Liver (tissue), 9 donors: Measurements from ENCODE around the gene CCDC191. TPM values are rescaled to one million over a fixed set of nuclear protein-coding genes. Genes with fewer than 3 reads are reported as not detected.

Experiments used
- DNase-seq: peaks from one replicate; pipeline ENCODE4 v3.0.0-alpha.2; 2017; ENCODE audit warnings: low spot score
- H3K27ac ChIP-seq, 2 donors: one replicate each; pipeline ENCODE4 v1.7.0; 2013; ENCODE audit warnings: inconsistent platforms in 2 of 2, low read length in 2 of 2, control low read depth in 1 of 2, low read depth in 1 of 2, mild to moderate bottlenecking in 1 of 2
- H3K27me3 ChIP-seq, 4 donors: one replicate each; pipeline versions ENCODE4 v1.6.1 to v1.7.0; 2013; ENCODE audit warnings: low read length in 3 of 4, inconsistent platforms in 1 of 4, mild to moderate bottlenecking in 1 of 4, moderate library complexity in 1 of 4; ENCODE audit not compliant: control insufficient read depth in 4 of 4, insufficient read depth in 4 of 4
- H3K36me3 ChIP-seq, 4 donors: one replicate each; pipeline versions ENCODE4 v1.6.1 to v1.7.0; 2013; ENCODE audit warnings: low read length in 3 of 4, mild to moderate bottlenecking in 3 of 4, low read depth in 1 of 4, moderate library complexity in 1 of 4; ENCODE audit not compliant: control insufficient read depth in 4 of 4, insufficient read depth in 3 of 4
- H3K4me1 ChIP-seq, 4 donors: one replicate each; pipeline versions ENCODE4 v1.6.1 to v1.7.0; 2013; ENCODE audit warnings: low read length in 3 of 4, mild to moderate bottlenecking in 3 of 4, moderate library complexity in 1 of 4; ENCODE audit not compliant: control insufficient read depth in 4 of 4, insufficient read depth in 4 of 4
- H3K4me3 ChIP-seq, 3 donors: one replicate each; pipeline versions ENCODE4 v1.6.1 to v1.7.0; 2013; ENCODE audit warnings: low read length in 3 of 3, control low read depth in 1 of 3, low read depth in 1 of 3, mild to moderate bottlenecking in 1 of 3
- H3K9ac ChIP-seq, 2 donors: one replicate each; pipeline ENCODE4 v1.7.0; 2013; ENCODE audit warnings: low read length in 2 of 2, mild to moderate bottlenecking in 2 of 2, moderate library complexity in 2 of 2, control low read depth in 1 of 2, low read depth in 1 of 2
- H3K9me3 ChIP-seq, 4 donors: one replicate each; pipeline versions ENCODE4 v1.6.1 to v1.7.0; 2013; ENCODE audit warnings: low read length in 3 of 4; ENCODE audit not compliant: control insufficient read depth in 4 of 4
- EGR1 ChIP-seq, 2 donors: IDR thresholded peaks; 2 replicates each; pipeline ENCODE4 v1.6.1; 2016 to 2018; ENCODE audit warnings: antibody characterized with exemption in 2 of 2, low read depth in 2 of 2
- FOXA1 ChIP-seq: IDR thresholded peaks from 2 replicates; pipeline ENCODE4 v1.6.1; 2016; ENCODE audit warnings: antibody characterized with exemption
- FOXA2 ChIP-seq: IDR thresholded peaks from 2 replicates; pipeline ENCODE4 v1.6.1; 2016; ENCODE audit warnings: antibody characterized with exemption
- GABPA ChIP-seq, 2 donors: IDR thresholded peaks in 1 of 2; conservative IDR thresholded peaks in 1 of 2; 2 replicates each; pipeline ENCODE4 v1.6.1; 2016; ENCODE audit warnings: antibody characterized with exemption in 2 of 2, mild to moderate bottlenecking in 1 of 2, moderate library complexity in 1 of 2
- HNF4A ChIP-seq, 2 donors: conservative IDR thresholded peaks; 2 replicates each; pipeline ENCODE4 v1.6.1; 2016; ENCODE audit warnings: antibody characterized with exemption in 2 of 2, mild to moderate bottlenecking in 2 of 2
- JUND ChIP-seq, 2 donors: IDR thresholded peaks; 2 replicates each; pipeline ENCODE4 v1.6.1; 2016; ENCODE audit warnings: antibody characterized with exemption in 2 of 2
- RAD21 ChIP-seq, 2 donors: IDR thresholded peaks; 2 replicates each; pipeline ENCODE4 v1.6.1; 2016; ENCODE audit warnings: antibody characterized with exemption in 2 of 2, mild to moderate bottlenecking in 2 of 2
- RXRA ChIP-seq, 2 donors: IDR thresholded peaks; 2 replicates each; pipeline ENCODE4 v1.6.1; 2017 to 2018; ENCODE audit warnings: antibody characterized with exemption in 2 of 2, mild to moderate bottlenecking in 1 of 2
- YY1 ChIP-seq: IDR thresholded peaks from 2 replicates; pipeline ENCODE4 v1.6.1; 2016; ENCODE audit warnings: antibody characterized with exemption, mild to moderate bottlenecking
- WGBS: extraction: QIAGEN DNeasy Blood & Tissue Kit; methylation state at CpG from one replicate; pipeline ENCODE4 v1.1.7; 2013; 5-methylcytosine and 5-hydroxymethylcytosine counted together
- polyA plus RNA-seq, 2 donors: library from polyadenylated mRNA; stranded (reverse) in 1 of 2; unstranded in 1 of 2; fragments of 200-250 nt in 1 of 2; fragments of >200 nt in 1 of 2; fragmentation: Nextera tagmentation in 1 of 2; extraction: Ambion mirVana in 1 of 2; gene quantifications; one replicate each; pipeline versions ENCODE4 v1.2.1 to v1.2.3, GENCODE V29; 2013 to 2015
- total RNA-seq, 2 donors: library from RNA; depleted of rRNA; stranded (reverse); fragments of >200 nt; gene quantifications; one replicate each; pipeline ENCODE4 v1.2.3, GENCODE V29; 2014
- TF ChIP-seq, protein P1 (sequence below): IDR thresholded peaks from 2 replicates; pipeline ENCODE4 v1.6.1; 2016; ENCODE audit warnings: antibody characterized with exemption, mild to moderate bottlenecking
- TF ChIP-seq, protein P2 (sequence below): IDR thresholded peaks from 2 replicates; pipeline ENCODE4 v1.6.1; 2016; ENCODE audit warnings: antibody characterized with exemption
- TF ChIP-seq, protein P3 (sequence below): IDR thresholded peaks from 2 replicates; pipeline ENCODE4 v1.6.1; 2016; ENCODE audit warnings: antibody characterized with exemption
- donor health status: healthy.
- donor health status: healthy.
- donor health status: healthy.
- donor health status: healthy.
- donor health status: healthy.

Gene CCDC191
- total and polyA plus RNA-seq, 4 donors: 0.31 to 1.0 (median 0.80) TPM

DNA sequence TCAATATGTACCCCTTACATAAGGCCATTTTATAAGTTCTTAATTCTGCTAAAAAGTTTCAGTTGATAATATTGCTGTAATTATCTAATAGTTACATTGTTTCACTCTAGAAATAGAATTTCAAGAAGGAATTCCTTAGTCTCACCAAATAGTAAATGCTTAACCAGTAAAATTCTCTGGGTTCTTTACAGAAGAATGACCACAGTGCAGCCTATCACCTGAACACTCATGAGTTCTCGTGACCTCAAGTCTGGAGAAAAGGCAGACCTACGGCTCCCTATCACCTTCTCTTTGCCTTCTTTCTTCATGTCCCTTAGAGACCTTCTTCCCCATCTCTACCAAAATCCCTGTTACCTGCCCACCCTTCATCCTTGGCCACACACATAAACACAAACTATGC lies 30.9 kb downstream of the CCDC191 start:
- WGBS: 96% methylated on average over 2 of the region's 2 CpGs
- no peaks in the 10 kb centered on the region for H3K36me3 ChIP-seq
- no peaks in the 10 kb centered on the region for H3K27me3 ChIP-seq
- no peaks in the 10 kb centered on the region for H3K9me3 ChIP-seq
- no peak for TF ChIP-seq HNF4A (conservative IDR thresholded peaks at IDR 0.05)
- no peak for TF ChIP-seq GABPA (IDR thresholded peaks at IDR 0.05 in 1 of 2, conservative IDR thresholded peaks at IDR 0.05 in 1 of 2)
- no peak overlapping the region for H3K9ac ChIP-seq
- H3K27ac ChIP-seq: no peak overlapping the region
- H3K4me1 ChIP-seq: no peaks in the 10 kb centered on the region
- H3K4me3 ChIP-seq: no peak overlapping the region
- DNase-seq: no peak

DNA sequence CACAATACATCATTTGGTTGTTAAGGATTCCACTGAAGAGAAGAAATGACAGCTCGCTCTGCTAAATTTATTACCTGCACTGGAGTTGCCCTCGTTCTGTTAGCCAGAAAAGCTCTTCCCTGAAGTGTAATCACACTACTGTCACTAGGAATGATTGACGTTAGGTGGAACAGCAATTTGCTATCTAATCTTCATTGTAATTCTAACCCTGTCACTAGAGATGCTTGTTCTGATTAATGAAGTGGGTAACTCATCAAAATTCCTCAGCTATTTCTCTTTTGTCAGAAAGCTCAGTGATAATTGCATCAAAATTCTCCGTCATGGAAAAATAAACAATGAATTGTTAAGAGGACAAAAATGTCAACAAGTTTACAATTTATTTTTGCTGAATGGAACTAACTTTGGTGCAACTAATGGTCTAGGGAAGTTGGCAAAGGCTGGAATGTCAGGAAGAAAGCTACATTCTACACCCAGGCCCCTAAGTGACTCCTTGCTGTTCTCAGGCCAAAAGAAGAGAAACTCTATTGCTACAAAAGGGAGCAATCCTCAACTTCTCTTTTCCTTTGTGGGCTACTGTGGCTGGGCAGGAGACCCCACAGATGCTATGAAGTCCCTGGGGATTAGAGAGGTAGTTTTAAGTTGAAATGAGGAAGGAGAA lies 34.1 kb downstream of the CCDC191 start:
- no peaks in the 10 kb centered on the region for H3K36me3 ChIP-seq
- no peak for DNase-seq
- no peaks in the 10 kb centered on the region for H3K27me3 ChIP-seq
- WGBS: 91% methylated on average over 4 of the region's 4 CpGs
- TF ChIP-seq RAD21 (IDR thresholded peaks at IDR 0.05): no peak
- TF ChIP-seq FOXA2: no peak
- TF ChIP-seq, protein P1, sequence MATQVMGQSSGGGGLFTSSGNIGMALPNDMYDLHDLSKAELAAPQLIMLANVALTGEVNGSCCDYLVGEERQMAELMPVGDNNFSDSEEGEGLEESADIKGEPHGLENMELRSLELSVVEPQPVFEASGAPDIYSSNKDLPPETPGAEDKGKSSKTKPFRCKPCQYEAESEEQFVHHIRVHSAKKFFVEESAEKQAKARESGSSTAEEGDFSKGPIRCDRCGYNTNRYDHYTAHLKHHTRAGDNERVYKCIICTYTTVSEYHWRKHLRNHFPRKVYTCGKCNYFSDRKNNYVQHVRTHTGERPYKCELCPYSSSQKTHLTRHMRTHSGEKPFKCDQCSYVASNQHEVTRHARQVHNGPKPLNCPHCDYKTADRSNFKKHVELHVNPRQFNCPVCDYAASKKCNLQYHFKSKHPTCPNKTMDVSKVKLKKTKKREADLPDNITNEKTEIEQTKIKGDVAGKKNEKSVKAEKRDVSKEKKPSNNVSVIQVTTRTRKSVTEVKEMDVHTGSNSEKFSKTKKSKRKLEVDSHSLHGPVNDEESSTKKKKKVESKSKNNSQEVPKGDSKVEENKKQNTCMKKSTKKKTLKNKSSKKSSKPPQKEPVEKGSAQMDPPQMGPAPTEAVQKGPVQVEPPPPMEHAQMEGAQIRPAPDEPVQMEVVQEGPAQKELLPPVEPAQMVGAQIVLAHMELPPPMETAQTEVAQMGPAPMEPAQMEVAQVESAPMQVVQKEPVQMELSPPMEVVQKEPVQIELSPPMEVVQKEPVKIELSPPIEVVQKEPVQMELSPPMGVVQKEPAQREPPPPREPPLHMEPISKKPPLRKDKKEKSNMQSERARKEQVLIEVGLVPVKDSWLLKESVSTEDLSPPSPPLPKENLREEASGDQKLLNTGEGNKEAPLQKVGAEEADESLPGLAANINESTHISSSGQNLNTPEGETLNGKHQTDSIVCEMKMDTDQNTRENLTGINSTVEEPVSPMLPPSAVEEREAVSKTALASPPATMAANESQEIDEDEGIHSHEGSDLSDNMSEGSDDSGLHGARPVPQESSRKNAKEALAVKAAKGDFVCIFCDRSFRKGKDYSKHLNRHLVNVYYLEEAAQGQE: no peak
- TF ChIP-seq, protein P2, sequence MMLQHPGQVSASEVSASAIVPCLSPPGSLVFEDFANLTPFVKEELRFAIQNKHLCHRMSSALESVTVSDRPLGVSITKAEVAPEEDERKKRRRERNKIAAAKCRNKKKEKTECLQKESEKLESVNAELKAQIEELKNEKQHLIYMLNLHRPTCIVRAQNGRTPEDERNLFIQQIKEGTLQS: no peak
- TF ChIP-seq YY1: no peak
- TF ChIP-seq FOXA1: no peak
- TF ChIP-seq EGR1 (IDR thresholded peaks at IDR 0.05; ENCODE audit: low read depth in 2 of 2): no peak
- TF ChIP-seq GABPA (IDR thresholded peaks at IDR 0.05 in 1 of 2, conservative IDR thresholded peaks at IDR 0.05 in 1 of 2): no peak
- TF ChIP-seq RXRA (IDR thresholded peaks at IDR 0.05): no peak
- no peaks in the 10 kb centered on the region for H3K9me3 ChIP-seq
- H3K9ac ChIP-seq: no peak overlapping the region
- H3K4me3 ChIP-seq: no peak overlapping the region
- no peak overlapping the region for H3K27ac ChIP-seq
- H3K4me1 ChIP-seq: no peaks in the 10 kb centered on the region

DNA sequence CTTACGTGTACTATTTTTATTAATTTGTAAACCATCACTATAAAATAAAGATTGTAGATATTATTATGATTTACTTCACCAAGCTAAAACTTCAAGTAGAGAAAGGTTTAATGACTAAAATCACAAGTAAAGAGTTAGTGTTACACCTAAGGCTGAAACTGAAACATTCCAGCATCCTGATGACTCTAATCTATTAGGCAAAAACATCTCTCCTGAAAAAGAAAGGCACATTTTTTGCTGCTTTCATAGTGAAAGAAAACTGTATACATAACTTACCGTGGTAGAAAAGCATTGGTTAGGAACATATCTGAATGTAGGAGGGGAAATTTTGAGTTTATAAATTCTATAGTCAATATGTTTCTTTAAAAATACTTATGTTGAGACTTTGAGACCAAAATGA lies 35.4 kb downstream of the CCDC191 start:
- no peak overlapping the region for H3K9ac ChIP-seq
- WGBS: 90% methylated on average over 2 of the region's 2 CpGs
- no peak overlapping the region for H3K4me3 ChIP-seq
- no peak overlapping the region for H3K27ac ChIP-seq
- H3K9me3 ChIP-seq: no peaks in the 10 kb centered on the region
- no peaks in the 10 kb centered on the region for H3K27me3 ChIP-seq
- H3K4me1 ChIP-seq: no peaks in the 10 kb centered on the region
- TF ChIP-seq RXRA (IDR thresholded peaks at IDR 0.05) (no peak), YY1 (no peak), JUND (IDR thresholded peaks at IDR 0.05) (no peak), GABPA (IDR thresholded peaks at IDR 0.05 in 1 of 2, conservative IDR thresholded peaks at IDR 0.05 in 1 of 2) (no peak)
- TF ChIP-seq, protein P3, sequence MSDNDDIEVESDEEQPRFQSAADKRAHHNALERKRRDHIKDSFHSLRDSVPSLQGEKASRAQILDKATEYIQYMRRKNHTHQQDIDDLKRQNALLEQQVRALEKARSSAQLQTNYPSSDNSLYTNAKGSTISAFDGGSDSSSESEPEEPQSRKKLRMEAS: no peak
- DNase-seq: no peak
- no peaks in the 10 kb centered on the region for H3K36me3 ChIP-seq
